Naive thymus-derived CD8-positive, alpha-beta T cell (primary cell): ENCODE measurements around the gene IFIT1. TPM values are rescaled to one million over a fixed set of nuclear protein-coding genes. Genes with fewer than 3 reads are reported as not detected.

Source experiments
- polyA plus RNA-seq, 3 donors: library from polyadenylated mRNA; unstranded; fragments of 300-500 nt; fragmentation: Illumina TruSeq; gene quantifications; one replicate each; pipeline ENCODE4 v1.2.3, GENCODE V29; 2021
- total RNA-seq, 8 experiments: library from RNA in 2 of 8; stranded (reverse) in 2 of 8; gene quantifications; one replicate each; pipeline ENCODE4 v1.2.3 and lab custom pipeline; 2021 to 2026

IFIT1 gene
- total and polyA plus RNA-seq, 5 experiments from 2014 or later: 1.0 to 6.9 (median 2.9) TPM

Other genes with a start within 250 kb of the IFIT1 start
- gene CH25H, start 185.3 kb upstream of the IFIT1 start, total RNA-seq: not detected
- gene CH25H, start 185.3 kb upstream of the IFIT1 start, polyA plus RNA-seq: under 1 TPM in 2 of 3 donors, not detected in 1; 0.28 to 0.82 TPM
- gene LIPA, start 140.8 kb upstream of the IFIT1 start, total RNA-seq: 10 to 100 TPM; 31.2 to 38.4 TPM
- gene LIPA, start 140.8 kb upstream of the IFIT1 start, polyA plus RNA-seq: 100 to 1,000 TPM in 1 of 3 donors, 10 to 100 TPM in 2; 86.7 to 102 (median 88.6) TPM
- 1 to 10 TPM; 5.6 to 7.0 TPM for gene IFIT2, start 90.6 kb upstream of the IFIT1 start, total RNA-seq
- 1 to 10 TPM; 3.7 to 7.0 (median 5.7) TPM for gene IFIT2, start 90.6 kb upstream of the IFIT1 start, polyA plus RNA-seq
- gene IFIT3, start 64.6 kb upstream of the IFIT1 start, total RNA-seq: under 1 TPM; 0.57 to 0.58 TPM
- gene IFIT3, start 64.6 kb upstream of the IFIT1 start, polyA plus RNA-seq: 1 to 10 TPM; 1.0 to 3.2 (median 2.6) TPM
- not detected for gene IFIT1B, start 14.6 kb upstream of the IFIT1 start, total RNA-seq
- gene IFIT1B, start 14.6 kb upstream of the IFIT1 start, polyA plus RNA-seq: not detected
- gene IFIT5, start 21.9 kb downstream of the IFIT1 start, total RNA-seq: 10 to 100 TPM; 22.0 to 23.4 TPM
- gene IFIT5, start 21.9 kb downstream of the IFIT1 start, polyA plus RNA-seq: 10 to 100 TPM in 2 of 3 donors, 1 to 10 TPM in 1; 9.0 to 10.6 (median 10.3) TPM
- not detected for gene SLC16A12, start 143.0 kb downstream of the IFIT1 start, total RNA-seq
- gene SLC16A12, start 143.0 kb downstream of the IFIT1 start, polyA plus RNA-seq: not detected